ENCODE data around the gene NLE1.
A peak's percentile ranks its signal among the peaks of the same experiment; 100 is the strongest.
"Not testable (repeated sequence)": the region's sequence is repeated elsewhere in the genome, so short reads cannot be mapped to it uniquely, and the experiment has no call there.

NLE1 gene

DNA sequence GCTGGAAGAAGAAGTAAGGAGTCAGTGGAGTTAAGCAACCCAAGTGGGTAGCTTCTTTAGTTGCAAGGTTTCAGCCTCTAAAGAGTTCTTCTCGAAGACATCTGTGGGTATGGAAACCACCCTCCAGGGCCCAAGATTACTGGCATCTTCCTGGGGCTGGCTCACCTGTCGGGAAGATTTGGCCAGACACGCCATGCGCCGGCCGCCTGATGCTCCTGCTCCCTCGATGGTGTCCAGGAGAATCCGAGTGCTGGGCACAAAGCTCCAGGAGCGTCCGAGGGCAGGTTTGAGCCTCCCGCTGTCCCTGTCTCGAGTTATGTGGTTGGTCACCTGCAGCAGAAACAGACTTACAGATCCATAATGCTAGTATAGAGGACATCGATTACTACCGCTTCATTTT, 41.1 kb downstream of the NLE1 start:
- DNase-seq (ENCODE audit: low read depth) = no peak
- TF ChIP-seq, protein P1, sequence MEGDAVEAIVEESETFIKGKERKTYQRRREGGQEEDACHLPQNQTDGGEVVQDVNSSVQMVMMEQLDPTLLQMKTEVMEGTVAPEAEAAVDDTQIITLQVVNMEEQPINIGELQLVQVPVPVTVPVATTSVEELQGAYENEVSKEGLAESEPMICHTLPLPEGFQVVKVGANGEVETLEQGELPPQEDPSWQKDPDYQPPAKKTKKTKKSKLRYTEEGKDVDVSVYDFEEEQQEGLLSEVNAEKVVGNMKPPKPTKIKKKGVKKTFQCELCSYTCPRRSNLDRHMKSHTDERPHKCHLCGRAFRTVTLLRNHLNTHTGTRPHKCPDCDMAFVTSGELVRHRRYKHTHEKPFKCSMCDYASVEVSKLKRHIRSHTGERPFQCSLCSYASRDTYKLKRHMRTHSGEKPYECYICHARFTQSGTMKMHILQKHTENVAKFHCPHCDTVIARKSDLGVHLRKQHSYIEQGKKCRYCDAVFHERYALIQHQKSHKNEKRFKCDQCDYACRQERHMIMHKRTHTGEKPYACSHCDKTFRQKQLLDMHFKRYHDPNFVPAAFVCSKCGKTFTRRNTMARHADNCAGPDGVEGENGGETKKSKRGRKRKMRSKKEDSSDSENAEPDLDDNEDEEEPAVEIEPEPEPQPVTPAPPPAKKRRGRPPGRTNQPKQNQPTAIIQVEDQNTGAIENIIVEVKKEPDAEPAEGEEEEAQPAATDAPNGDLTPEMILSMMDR (conservative IDR thresholded peaks at IDR 0.05; ENCODE audit: control insufficient read depth, insufficient read depth, low read depth, low read length) = no peak
- H3K4me3 ChIP-seq (ENCODE audit: control insufficient read depth, low read depth, low read length) = no peak overlapping the region

DNA sequence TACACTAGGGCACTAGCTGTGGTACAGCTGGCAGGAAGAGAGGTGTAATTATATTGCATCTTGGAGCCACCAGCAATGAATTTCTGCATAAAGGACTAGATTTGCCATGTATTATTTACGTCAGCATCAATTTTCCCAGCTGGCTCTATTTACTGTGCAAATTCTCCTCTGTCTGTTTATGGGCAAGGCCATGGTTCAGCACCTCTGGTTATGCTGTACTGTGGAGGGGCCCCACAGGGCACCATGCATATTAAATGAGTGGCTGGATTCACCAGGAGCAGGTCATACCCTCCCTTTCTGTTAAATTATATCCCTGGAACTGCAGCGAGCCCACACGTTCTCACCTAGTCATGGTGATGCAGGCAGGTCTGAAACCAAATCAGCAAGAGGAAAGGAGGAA, 42.2 kb downstream of the NLE1 start:
- no peak for DNase-seq (ENCODE audit: low read depth)
- TF ChIP-seq, protein P1 (conservative IDR thresholded peaks at IDR 0.05; ENCODE audit: control insufficient read depth, insufficient read depth, low read depth, low read length) = no peak
- no peak overlapping the region for H3K4me3 ChIP-seq (ENCODE audit: control insufficient read depth, low read depth, low read length)

DNA sequence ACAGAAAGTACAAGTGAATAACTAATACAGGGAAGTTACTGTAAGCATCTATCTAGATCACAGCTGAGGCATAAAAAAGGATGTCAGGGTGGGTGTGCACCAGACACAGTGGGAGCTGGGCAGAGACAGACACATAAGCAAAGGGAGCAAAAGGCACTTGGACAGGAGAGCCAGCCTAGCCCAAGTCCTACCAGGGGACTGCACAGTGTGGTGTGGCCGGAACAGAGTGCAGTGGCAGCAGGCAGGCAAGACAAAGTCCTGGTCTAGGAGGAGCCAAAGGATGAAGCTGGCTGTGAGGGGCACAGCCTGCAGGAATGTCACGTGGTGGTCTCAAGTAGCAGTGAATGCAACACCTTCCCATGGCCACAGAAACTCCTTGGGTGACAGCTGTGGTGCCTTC, 44.3 kb downstream of the NLE1 start:
- DNase-seq (ENCODE audit: low read depth) = no peak
- TF ChIP-seq, protein P1 (conservative IDR thresholded peaks at IDR 0.05; ENCODE audit: control insufficient read depth, insufficient read depth, low read depth, low read length) = no peak
- no peak overlapping the region for H3K4me3 ChIP-seq (ENCODE audit: control insufficient read depth, low read depth, low read length)

DNA sequence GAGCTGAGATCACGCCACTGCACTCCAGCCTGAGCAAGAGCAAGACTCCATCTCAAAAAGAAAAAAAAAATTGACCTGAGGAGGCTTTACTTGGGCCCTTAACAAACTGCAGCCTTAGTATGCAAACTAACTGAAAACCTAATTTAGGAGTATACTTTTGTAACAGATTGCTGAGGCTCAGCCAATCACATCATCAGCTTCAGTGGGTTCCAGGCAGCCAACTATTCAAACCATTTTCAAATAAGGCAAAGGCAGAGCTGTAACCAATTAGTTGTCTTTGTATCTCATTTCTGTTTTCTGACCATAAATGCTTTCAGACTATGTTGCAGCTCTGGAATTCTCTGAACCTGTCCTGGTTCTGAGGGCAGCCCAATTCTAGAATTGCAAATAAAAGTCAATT, 46.4 kb downstream of the NLE1 start:
- no peak overlapping the region for H3K4me3 ChIP-seq (ENCODE audit: control insufficient read depth, low read depth, low read length)
- TF ChIP-seq, protein P1 (conservative IDR thresholded peaks at IDR 0.05; ENCODE audit: control insufficient read depth, insufficient read depth, low read depth, low read length) = no peak
- no peak for DNase-seq (ENCODE audit: low read depth)

DNA sequence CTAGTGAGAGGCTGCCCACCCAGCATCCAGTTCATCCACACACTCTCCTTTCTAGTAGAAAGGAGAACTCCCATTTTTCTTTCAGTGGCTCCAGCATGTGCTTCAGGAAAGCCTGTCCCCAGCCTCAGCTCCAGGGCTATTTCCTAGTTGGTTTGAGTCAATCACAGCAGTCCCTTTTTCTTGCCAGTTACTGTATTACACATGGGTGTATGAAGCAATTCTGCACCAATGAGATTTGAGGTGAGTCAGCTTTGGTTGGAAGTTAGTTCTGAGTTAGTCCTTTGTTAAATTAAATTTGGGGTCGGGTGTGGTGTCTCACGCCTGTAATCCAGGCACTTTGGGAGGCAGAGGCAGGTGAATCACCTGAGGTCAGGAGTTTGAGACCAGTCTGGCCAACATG, 47.2 kb downstream of the NLE1 start:
- no peak overlapping the region for H3K4me3 ChIP-seq (ENCODE audit: control insufficient read depth, low read depth, low read length)
- TF ChIP-seq, protein P1 (conservative IDR thresholded peaks at IDR 0.05; ENCODE audit: control insufficient read depth, insufficient read depth, low read depth, low read length) = no peak
- DNase-seq (ENCODE audit: low read depth) = peak; percentile 95

DNA sequence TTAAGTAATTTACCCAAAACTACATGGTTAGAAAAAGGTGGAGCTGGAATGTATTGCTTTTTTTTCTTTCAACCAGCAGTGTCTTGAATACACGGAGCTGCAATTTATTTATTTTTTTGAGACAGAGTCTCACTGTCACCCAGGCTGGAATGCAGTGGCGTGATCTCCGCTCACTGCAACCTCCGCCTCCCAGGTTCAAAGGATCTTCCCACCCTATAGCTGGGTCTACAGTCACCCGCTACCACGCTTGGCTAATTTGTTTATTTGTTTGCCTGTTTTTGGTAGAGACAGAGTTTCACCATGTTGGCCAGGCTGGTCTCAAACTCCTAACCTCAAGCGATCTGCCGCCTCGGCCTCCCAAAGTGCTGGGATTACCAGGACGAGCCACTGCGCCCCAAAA, 51.4 kb downstream of the NLE1 start:
- not testable (repeated sequence) for DNase-seq (ENCODE audit: low read depth); H3K4me3 ChIP-seq (ENCODE audit: control insufficient read depth, low read depth, low read length)

DNA sequence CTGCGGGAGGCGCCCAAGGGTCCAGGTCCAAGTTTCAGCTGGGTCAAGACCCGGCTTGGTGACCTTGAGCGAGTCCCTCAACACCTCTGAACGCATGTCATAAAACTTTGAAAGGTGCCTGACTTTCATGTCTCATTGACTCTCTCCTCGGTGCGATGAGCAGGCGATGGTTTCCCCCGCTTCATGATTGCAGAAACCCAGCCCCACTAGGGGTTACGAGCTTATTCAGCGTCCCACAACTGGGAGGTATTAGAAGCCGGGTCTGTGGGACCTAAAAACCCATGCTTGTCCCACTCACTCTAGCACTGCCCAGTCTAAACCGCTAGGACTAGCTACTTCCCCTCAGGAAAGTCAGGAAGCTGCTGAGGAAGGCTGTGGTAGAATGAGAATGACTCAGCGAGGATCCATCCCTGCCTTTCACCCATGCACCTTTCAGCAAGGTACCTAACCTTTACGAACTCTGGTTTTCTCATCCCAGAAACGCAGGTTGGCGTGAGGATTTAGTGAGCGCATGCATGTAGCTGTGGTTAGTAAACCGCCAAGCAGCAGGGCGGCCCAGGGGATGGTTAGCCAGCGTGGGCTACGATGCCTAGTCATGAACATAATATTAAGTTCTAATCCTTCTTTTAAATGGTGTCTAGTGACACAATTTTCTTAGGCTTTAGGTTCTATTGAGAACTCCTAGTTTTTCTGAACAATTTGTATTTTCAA, 52.4 kb downstream of the NLE1 start:
- H3K4me3 ChIP-seq (ENCODE audit: control insufficient read depth, low read depth, low read length) = peak overlapping the region; percentile 37
- TF ChIP-seq, protein P1 (conservative IDR thresholded peaks at IDR 0.05; ENCODE audit: control insufficient read depth, insufficient read depth, low read depth, low read length) = no peak
- DNase-seq (ENCODE audit: low read depth) = peak; percentile 46

Data from fibroblast of mammary gland (primary cell).